ENCODE results near the gene OSGIN1. TPM values are rescaled to one million over a fixed set of nuclear protein-coding genes. Genes with fewer than 3 reads are reported as not detected.

OSGIN1 gene
- total RNA-seq (2014; rRNA removed; shearing (Covaris generic)): 1.3 and 1.6 TPM in 2 replicates

- H3K4me3 ChIP-seq (ENCODE audit: insufficient read depth, low read depth, low read length): peak within 1 kb of the TSS; percentile 53
- peaks cover 1% of the 10 kb centered on the region; the same call in 1 of the 2 replicates for H3K27me3 ChIP-seq (ENCODE audit: control insufficient read depth, insufficient read depth, low read length)
- H3K36me3 ChIP-seq (replicated peaks; ENCODE audit: control insufficient read depth, insufficient read depth, low read length): no peaks in the 10 kb centered on the region
- peak; percentile 94 for DNase-seq
Observed at GRCh38 chr16:83952940-83953795, at the start of gene OSGIN1. Gene OSGIN1 (plus strand): TSS chr16:83953240. CDS start chr16:83957672, 4,432 bp downstream.

GRCh38 chr16:83903751-83904150, 49.3 kb upstream of the OSGIN1 start:
- peaks cover 1% of the 10 kb centered on the region; the same call in 1 of the 2 replicates for H3K36me3 ChIP-seq (replicated peaks; ENCODE audit: control insufficient read depth, insufficient read depth, low read length)
- H3K27me3 ChIP-seq (ENCODE audit: control insufficient read depth, insufficient read depth, low read length): peaks cover 7% of the 10 kb centered on the region; the same call in 1 of the 2 replicates
- DNase-seq: no peak
- H3K4me3 ChIP-seq (ENCODE audit: insufficient read depth, low read depth, low read length): no peak overlapping the region

GRCh38 chr16:83906683-83907082, 46.4 kb upstream of the OSGIN1 start:
- DNase-seq: no peak
- Histone ChIP-seq H3K27me3 (ENCODE audit: control insufficient read depth, insufficient read depth, low read length) (no peaks in the 10 kb centered on the region), H3K4me3 (ENCODE audit: insufficient read depth, low read depth, low read length) (no peak overlapping the region)

GRCh38 chr16:83907111-83907510, 45.9 kb upstream of the OSGIN1 start:
- peaks cover 1% of the 10 kb centered on the region; the same call in 1 of the 2 replicates for H3K36me3 ChIP-seq (replicated peaks; ENCODE audit: control insufficient read depth, insufficient read depth, low read length)
- no peaks in the 10 kb centered on the region for H3K27me3 ChIP-seq (ENCODE audit: control insufficient read depth, insufficient read depth, low read length)
- no peak for DNase-seq

More at GRCh38 chr16:83906683-83907082, 46.4 kb upstream of the OSGIN1 start:
- H3K36me3 ChIP-seq (replicated peaks; ENCODE audit: control insufficient read depth, insufficient read depth, low read length): peaks cover 1% of the 10 kb centered on the region; the same call in 1 of the 2 replicates

GRCh38 chr16:83907631-83908250, 45.3 kb upstream of the OSGIN1 start:
- Histone ChIP-seq H3K36me3 (replicated peaks; ENCODE audit: control insufficient read depth, insufficient read depth, low read length) (peaks cover 5% of the 10 kb centered on the region), H3K27me3 (ENCODE audit: control insufficient read depth, insufficient read depth, low read length) (no peaks in the 10 kb centered on the region), H3K4me3 (ENCODE audit: insufficient read depth, low read depth, low read length) (no peak overlapping the region)
- no peak for DNase-seq

More at GRCh38 chr16:83907111-83907510, 45.9 kb upstream of the OSGIN1 start:
- no peak overlapping the region for H3K4me3 ChIP-seq (ENCODE audit: insufficient read depth, low read depth, low read length)

- H3K36me3 ChIP-seq (replicated peaks; ENCODE audit: control insufficient read depth, insufficient read depth, low read length): peaks cover 5% of the 10 kb centered on the region
- no peaks in the 10 kb centered on the region for H3K27me3 ChIP-seq (ENCODE audit: control insufficient read depth, insufficient read depth, low read length)
- DNase-seq: no peak
- H3K4me3 ChIP-seq (ENCODE audit: insufficient read depth, low read depth, low read length): no peak overlapping the region
Observed at GRCh38 chr16:83908798-83909197, 44.2 kb upstream of the OSGIN1 start.

GRCh38 chr16:83911290-83911689, 41.8 kb upstream of the OSGIN1 start:
- Histone ChIP-seq H3K27me3 (ENCODE audit: control insufficient read depth, insufficient read depth, low read length) (no peaks in the 10 kb centered on the region), H3K36me3 (replicated peaks; ENCODE audit: control insufficient read depth, insufficient read depth, low read length) (peaks cover 4% of the 10 kb centered on the region), H3K4me3 (ENCODE audit: insufficient read depth, low read depth, low read length) (no peak overlapping the region)
- DNase-seq: peak; percentile 42

GRCh38 chr16:83912519-83913244, 40.4 kb upstream of the OSGIN1 start:
- Histone ChIP-seq H3K36me3 (replicated peaks; ENCODE audit: control insufficient read depth, insufficient read depth, low read length) (peaks cover 5% of the 10 kb centered on the region), H3K4me3 (ENCODE audit: insufficient read depth, low read depth, low read length) (no peak overlapping the region), H3K27me3 (ENCODE audit: control insufficient read depth, insufficient read depth, low read length) (no peaks in the 10 kb centered on the region)
- DNase-seq: no peak

GRCh38 chr16:83913245-83913633, 39.8 kb upstream of the OSGIN1 start:
- DNase-seq: peak; percentile 47
- H3K36me3 ChIP-seq (replicated peaks; ENCODE audit: control insufficient read depth, insufficient read depth, low read length): peaks cover 9% of the 10 kb centered on the region
- no peak overlapping the region for H3K4me3 ChIP-seq (ENCODE audit: insufficient read depth, low read depth, low read length)

GRCh38 chr16:83914091-83914710, 38.8 kb upstream of the OSGIN1 start:
- Histone ChIP-seq H3K27me3 (ENCODE audit: control insufficient read depth, insufficient read depth, low read length) (no peaks in the 10 kb centered on the region), H3K4me3 (ENCODE audit: insufficient read depth, low read depth, low read length) (no peak overlapping the region), H3K36me3 (replicated peaks; ENCODE audit: control insufficient read depth, insufficient read depth, low read length) (peaks cover 17% of the 10 kb centered on the region)
- peak; percentile 38 for DNase-seq

More at GRCh38 chr16:83913245-83913633, 39.8 kb upstream of the OSGIN1 start:
- no peaks in the 10 kb centered on the region for H3K27me3 ChIP-seq (ENCODE audit: control insufficient read depth, insufficient read depth, low read length)

GRCh38 chr16:83915081-83915480, 38.0 kb upstream of the OSGIN1 start:
- Histone ChIP-seq H3K27me3 (ENCODE audit: control insufficient read depth, insufficient read depth, low read length) (no peaks in the 10 kb centered on the region), H3K4me3 (ENCODE audit: insufficient read depth, low read depth, low read length) (no peak overlapping the region), H3K36me3 (replicated peaks; ENCODE audit: control insufficient read depth, insufficient read depth, low read length) (peaks cover 25% of the 10 kb centered on the region)
- DNase-seq: no peak

GRCh38 chr16:83915491-83915890, 37.5 kb upstream of the OSGIN1 start:
- Histone ChIP-seq H3K36me3 (replicated peaks; ENCODE audit: control insufficient read depth, insufficient read depth, low read length) (peaks cover 25% of the 10 kb centered on the region), H3K4me3 (ENCODE audit: insufficient read depth, low read depth, low read length) (no peak overlapping the region), H3K27me3 (ENCODE audit: control insufficient read depth, insufficient read depth, low read length) (no peaks in the 10 kb centered on the region)
- DNase-seq: no peak

GRCh38 chr16:83917152-83918120, 35.6 kb upstream of the OSGIN1 start:
- Histone ChIP-seq H3K4me3 (ENCODE audit: insufficient read depth, low read depth, low read length) (no peak overlapping the region), H3K27me3 (ENCODE audit: control insufficient read depth, insufficient read depth, low read length) (no peaks in the 10 kb centered on the region), H3K36me3 (replicated peaks; ENCODE audit: control insufficient read depth, insufficient read depth, low read length) (peaks cover 23% of the 10 kb centered on the region)
- no peak for DNase-seq
